ENCODE data around the gene SLC1A3.
"Not testable (repeated sequence)": the region's sequence is repeated elsewhere in the genome, so short reads cannot be mapped to it uniquely, and the experiment has no call there.

The SLC1A3 gene

GRCh38 chr5:36643841-36644240 is 37.4 kb downstream of the SLC1A3 start:
- H3K4me3 ChIP-seq (ENCODE audit: low read length in 2 of 2); H3K9me3 ChIP-seq (ENCODE audit: control insufficient read depth in 2 of 2, low read length in 2 of 2); H3K27ac ChIP-seq (ENCODE audit: low read length); H3K9ac ChIP-seq (ENCODE audit: low read length in 2 of 2); H3K27me3 ChIP-seq (ENCODE audit: control insufficient read depth in 1 of 2, insufficient read depth in 2 of 2, low read length in 2 of 2); H3K4me1 ChIP-seq (ENCODE audit: control insufficient read depth, insufficient read depth, low read length); H3K36me3 ChIP-seq (ENCODE audit: control insufficient read depth in 2 of 2, insufficient read depth in 2 of 2, low read length in 2 of 2): not testable (repeated sequence)

- Histone ChIP-seq H3K9me3 (ENCODE audit: control insufficient read depth in 2 of 2, low read length in 2 of 2) (no peaks in the 10 kb centered on the region), H3K9ac (ENCODE audit: low read length in 2 of 2) (no peak overlapping the region), H3K27me3 (ENCODE audit: control insufficient read depth in 1 of 2, insufficient read depth in 2 of 2, low read length in 2 of 2) (no peaks in the 10 kb centered on the region), H3K27ac (ENCODE audit: low read length) (no peak overlapping the region), H3K4me3 (ENCODE audit: low read length in 2 of 2) (no peak overlapping the region), H3K4me1 (ENCODE audit: control insufficient read depth, insufficient read depth, low read length) (no peaks in the 10 kb centered on the region), H3K36me3 (ENCODE audit: control insufficient read depth in 2 of 2, insufficient read depth in 2 of 2, low read length in 2 of 2) (no peaks in the 10 kb centered on the region)
Observed at GRCh38 chr5:36644727-36645126, 38.3 kb downstream of the SLC1A3 start.

GRCh38 chr5:36646100-36646499 is 39.7 kb downstream of the SLC1A3 start:
- no peak overlapping the region for H3K9ac ChIP-seq (ENCODE audit: low read length in 2 of 2)
- H3K4me1 ChIP-seq (ENCODE audit: control insufficient read depth, insufficient read depth, low read length): no peaks in the 10 kb centered on the region
- no peaks in the 10 kb centered on the region for H3K27me3 ChIP-seq (ENCODE audit: control insufficient read depth in 1 of 2, insufficient read depth in 2 of 2, low read length in 2 of 2)
- no peak overlapping the region for H3K27ac ChIP-seq (ENCODE audit: low read length)
- H3K36me3 ChIP-seq (ENCODE audit: control insufficient read depth in 2 of 2, insufficient read depth in 2 of 2, low read length in 2 of 2): no peaks in the 10 kb centered on the region
- H3K9me3 ChIP-seq (ENCODE audit: control insufficient read depth in 2 of 2, low read length in 2 of 2): no peaks in the 10 kb centered on the region
- no peak overlapping the region for H3K4me3 ChIP-seq (ENCODE audit: low read length in 2 of 2)

GRCh38 chr5:36646507-36647023 is 40.2 kb downstream of the SLC1A3 start:
- Histone ChIP-seq H3K36me3 (ENCODE audit: control insufficient read depth in 2 of 2, insufficient read depth in 2 of 2, low read length in 2 of 2) (no peaks in the 10 kb centered on the region), H3K9ac (ENCODE audit: low read length in 2 of 2) (no peak overlapping the region), H3K4me1 (ENCODE audit: control insufficient read depth, insufficient read depth, low read length) (no peaks in the 10 kb centered on the region), H3K27ac (ENCODE audit: low read length) (no peak overlapping the region), H3K4me3 (ENCODE audit: low read length in 2 of 2) (no peak overlapping the region), H3K27me3 (ENCODE audit: control insufficient read depth in 1 of 2, insufficient read depth in 2 of 2, low read length in 2 of 2) (no peaks in the 10 kb centered on the region), H3K9me3 (ENCODE audit: control insufficient read depth in 2 of 2, low read length in 2 of 2) (no peaks in the 10 kb centered on the region)

- Histone ChIP-seq H3K4me3 (ENCODE audit: low read length in 2 of 2) (no peak overlapping the region), H3K9me3 (ENCODE audit: control insufficient read depth in 2 of 2, low read length in 2 of 2) (no peaks in the 10 kb centered on the region), H3K27ac (ENCODE audit: low read length) (no peak overlapping the region), H3K27me3 (ENCODE audit: control insufficient read depth in 1 of 2, insufficient read depth in 2 of 2, low read length in 2 of 2) (no peaks in the 10 kb centered on the region), H3K9ac (ENCODE audit: low read length in 2 of 2) (no peak overlapping the region), H3K36me3 (ENCODE audit: control insufficient read depth in 2 of 2, insufficient read depth in 2 of 2, low read length in 2 of 2) (no peaks in the 10 kb centered on the region), H3K4me1 (ENCODE audit: control insufficient read depth, insufficient read depth, low read length) (no peaks in the 10 kb centered on the region)
Observed at GRCh38 chr5:36647046-36647445, 40.6 kb downstream of the SLC1A3 start.

- Histone ChIP-seq H3K27me3 (ENCODE audit: control insufficient read depth in 1 of 2, insufficient read depth in 2 of 2, low read length in 2 of 2) (no peaks in the 10 kb centered on the region), H3K9ac (ENCODE audit: low read length in 2 of 2) (no peak overlapping the region), H3K9me3 (ENCODE audit: control insufficient read depth in 2 of 2, low read length in 2 of 2) (no peaks in the 10 kb centered on the region), H3K4me1 (ENCODE audit: control insufficient read depth, insufficient read depth, low read length) (no peaks in the 10 kb centered on the region), H3K27ac (ENCODE audit: low read length) (no peak overlapping the region), H3K36me3 (ENCODE audit: control insufficient read depth in 2 of 2, insufficient read depth in 2 of 2, low read length in 2 of 2) (no peaks in the 10 kb centered on the region), H3K4me3 (ENCODE audit: low read length in 2 of 2) (no peak overlapping the region)
Observed at GRCh38 chr5:36648426-36648825, 42.0 kb downstream of the SLC1A3 start.

- H3K9ac ChIP-seq (ENCODE audit: low read length in 2 of 2): no peak overlapping the region
- H3K4me1 ChIP-seq (ENCODE audit: control insufficient read depth, insufficient read depth, low read length): no peaks in the 10 kb centered on the region
- H3K36me3 ChIP-seq (ENCODE audit: control insufficient read depth in 2 of 2, insufficient read depth in 2 of 2, low read length in 2 of 2): no peaks in the 10 kb centered on the region
- no peak overlapping the region for H3K4me3 ChIP-seq (ENCODE audit: low read length in 2 of 2)
- no peak overlapping the region for H3K27ac ChIP-seq (ENCODE audit: low read length)
- no peaks in the 10 kb centered on the region for H3K9me3 ChIP-seq (ENCODE audit: control insufficient read depth in 2 of 2, low read length in 2 of 2)
- no peaks in the 10 kb centered on the region for H3K27me3 ChIP-seq (ENCODE audit: control insufficient read depth in 1 of 2, insufficient read depth in 2 of 2, low read length in 2 of 2)
Observed at GRCh38 chr5:36651761-36652685, 45.6 kb downstream of the SLC1A3 start.

GRCh38 chr5:36653044-36653705 is 46.8 kb downstream of the SLC1A3 start:
- no peak overlapping the region for H3K4me3 ChIP-seq (ENCODE audit: low read length in 2 of 2)
- no peaks in the 10 kb centered on the region for H3K27me3 ChIP-seq (ENCODE audit: control insufficient read depth in 1 of 2, insufficient read depth in 2 of 2, low read length in 2 of 2)
- peaks cover 5% of the 10 kb centered on the region for H3K4me1 ChIP-seq (ENCODE audit: control insufficient read depth, insufficient read depth, low read length)
- no peaks in the 10 kb centered on the region for H3K36me3 ChIP-seq (ENCODE audit: control insufficient read depth in 2 of 2, insufficient read depth in 2 of 2, low read length in 2 of 2)
- no peaks in the 10 kb centered on the region for H3K9me3 ChIP-seq (ENCODE audit: control insufficient read depth in 2 of 2, low read length in 2 of 2)
- H3K9ac ChIP-seq (ENCODE audit: low read length in 2 of 2): no peak overlapping the region
- no peak overlapping the region for H3K27ac ChIP-seq (ENCODE audit: low read length)

- Histone ChIP-seq H3K36me3 (ENCODE audit: control insufficient read depth in 2 of 2, insufficient read depth in 2 of 2, low read length in 2 of 2) (no peaks in the 10 kb centered on the region), H3K4me1 (ENCODE audit: control insufficient read depth, insufficient read depth, low read length) (peaks cover 6% of the 10 kb centered on the region), H3K4me3 (ENCODE audit: low read length in 2 of 2) (no peak overlapping the region), H3K27ac (ENCODE audit: low read length) (no peak overlapping the region), H3K9me3 (ENCODE audit: control insufficient read depth in 2 of 2, low read length in 2 of 2) (no peaks in the 10 kb centered on the region), H3K9ac (ENCODE audit: low read length in 2 of 2) (no peak overlapping the region), H3K27me3 (ENCODE audit: control insufficient read depth in 1 of 2, insufficient read depth in 2 of 2, low read length in 2 of 2) (no peaks in the 10 kb centered on the region)
Observed at GRCh38 chr5:36654564-36654963, 48.2 kb downstream of the SLC1A3 start.

GRCh38 chr5:36655161-36655560 is 48.8 kb downstream of the SLC1A3 start:
- H3K27me3 ChIP-seq (ENCODE audit: control insufficient read depth in 1 of 2, insufficient read depth in 2 of 2, low read length in 2 of 2): no peaks in the 10 kb centered on the region
- H3K36me3 ChIP-seq (ENCODE audit: control insufficient read depth in 2 of 2, insufficient read depth in 2 of 2, low read length in 2 of 2): no peaks in the 10 kb centered on the region
- peaks cover 6% of the 10 kb centered on the region for H3K4me1 ChIP-seq (ENCODE audit: control insufficient read depth, insufficient read depth, low read length)
- H3K4me3 ChIP-seq (ENCODE audit: low read length in 2 of 2): no peak overlapping the region
- H3K27ac ChIP-seq (ENCODE audit: low read length): no peak overlapping the region
- no peak overlapping the region for H3K9ac ChIP-seq (ENCODE audit: low read length in 2 of 2)
- no peaks in the 10 kb centered on the region for H3K9me3 ChIP-seq (ENCODE audit: control insufficient read depth in 2 of 2, low read length in 2 of 2)

- Histone ChIP-seq H3K4me3 (ENCODE audit: low read length in 2 of 2) (no peak overlapping the region), H3K36me3 (ENCODE audit: control insufficient read depth in 2 of 2, insufficient read depth in 2 of 2, low read length in 2 of 2) (no peaks in the 10 kb centered on the region), H3K9ac (ENCODE audit: low read length in 2 of 2) (no peak overlapping the region), H3K27me3 (ENCODE audit: control insufficient read depth in 1 of 2, insufficient read depth in 2 of 2, low read length in 2 of 2) (no peaks in the 10 kb centered on the region), H3K4me1 (ENCODE audit: control insufficient read depth, insufficient read depth, low read length) (peaks cover 6% of the 10 kb centered on the region), H3K9me3 (ENCODE audit: control insufficient read depth in 2 of 2, low read length in 2 of 2) (no peaks in the 10 kb centered on the region), H3K27ac (ENCODE audit: low read length) (no peak overlapping the region)
Observed at GRCh38 chr5:36656556-36656955, 50.1 kb downstream of the SLC1A3 start.
